ENCODE results near the gene MGARP.

DNA sequence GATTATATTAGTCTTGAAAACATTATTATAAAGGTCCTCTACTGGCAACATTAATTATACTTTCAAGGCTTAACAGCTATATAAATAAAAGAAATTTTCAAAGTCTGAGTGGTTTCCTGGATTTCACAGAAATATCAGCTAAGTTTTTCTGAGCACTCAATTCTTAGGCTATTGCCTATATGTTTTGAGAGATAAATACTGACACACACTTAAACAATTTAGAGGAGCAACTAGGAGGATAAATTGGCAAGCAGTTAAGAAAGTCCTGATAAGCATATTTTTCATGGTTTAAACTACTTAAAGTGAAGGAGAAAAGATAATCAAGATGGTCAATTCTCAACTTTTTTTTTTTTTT is 2.7 kb upstream of the MGARP start:
- no peak for TF ChIP-seq EZH2 (IDR thresholded peaks at IDR 0.05; ENCODE audit: insufficient read depth, poor library complexity, severe bottlenecking)
- TF ChIP-seq EZH2phosphoT487 (IDR thresholded peaks at IDR 0.05; ENCODE audit: insufficient read depth, low read depth), result no peak

All from GM23248 (cell line).